Upper lobe of left lung (tissue), 6 donors: ENCODE data around the gene EPHA8. TPM values are rescaled to one million over a fixed set of nuclear protein-coding genes. Genes with fewer than 3 reads are reported as not detected.

Experiments
- ATAC-seq, 2 donors: fragments of 200-7000 bp; cut with Tn5 transposase; one replicate each; pipeline ENCODE4 v1.9.1; 2022; ENCODE audit warnings: mild to moderate bottlenecking in 2 of 2, moderate library complexity in 2 of 2; ENCODE audit not compliant: low FRiP score in 2 of 2
- DNase-seq, 2 donors: peaks; one replicate each; pipeline ENCODE4 v3.0.0-alpha.2; 2019 to 2020
- H3K27ac ChIP-seq, 4 donors: fragments of 200-600 bp; sonication (generic); one replicate each; pipeline ENCODE4 v1.5.1; 2016 to 2019
- H3K27me3 ChIP-seq, 4 donors: fragments of 200-600 bp; sonication (generic); one replicate each; pipeline ENCODE4 v1.5.1; 2017 to 2019
- H3K36me3 ChIP-seq, 4 donors: fragments of 200-600 bp; sonication (generic); one replicate each; pipeline ENCODE4 v1.5.1; 2016 to 2019
- H3K4me1 ChIP-seq, 4 donors: fragments of 200-600 bp; sonication (generic); one replicate each; pipeline ENCODE4 v1.5.1; 2018 to 2019
- H3K4me3 ChIP-seq, 4 donors: fragments of 200-600 bp; sonication (generic); one replicate each; pipeline ENCODE4 v1.5.1; 2017 to 2019; ENCODE audit warnings: mild to moderate bottlenecking in 2 of 4, moderate library complexity in 1 of 4
- H3K9me3 ChIP-seq, 4 donors: fragments of 200-600 bp; sonication (generic); one replicate each; pipeline ENCODE4 v1.5.1; 2018 to 2019
- EP300 ChIP-seq, 4 donors: sonication (generic); formaldehyde crosslinking; IDR thresholded peaks; one replicate each; pipeline ENCODE4 v1.5.1; 2017; ENCODE audit warnings: antibody characterized with exemption in 4 of 4, control low read depth in 2 of 4
- POLR2A ChIP-seq, 4 donors: fragments of 450-650 bp; IDR thresholded peaks; one replicate each; pipeline ENCODE4 v1.5.1; 2016 to 2017; ENCODE audit warnings: antibody characterized with exemption in 4 of 4, mild to moderate bottlenecking in 2 of 4
- POLR2AphosphoS5 ChIP-seq, 2 donors: sonication (generic); formaldehyde crosslinking; IDR thresholded peaks; one replicate each; pipeline ENCODE4 v1.5.1; 2017; ENCODE audit warnings: antibody characterized with exemption in 2 of 2
- WGBS, 2 donors: methylation state at CpG; one replicate each; pipeline ENCODE4 v1.1.5; 2017 to 2018; 5-methylcytosine and 5-hydroxymethylcytosine counted together
- total RNA-seq, 6 donors: library from RNA; depleted of rRNA in 4 of 6; stranded (reverse); fragments of >200 nt in 4 of 6; gene quantifications; one replicate each; pipeline versions ENCODE4 v1.1.0 to v1.2.1, GENCODE V29; 2016 to 2021
- TF ChIP-seq, protein P1 (sequence below), 6 experiments: fragments of 450-650 bp in 4 of 6; fragments of 200-600 bp in 2 of 6; sonication (generic) in 2 of 6; IDR thresholded peaks; one replicate each; pipeline ENCODE4 v1.5.1; 2016 to 2019; ENCODE audit warnings: antibody characterized with exemption in 6 of 6
- donor health status: DM: no; HTN: no; CAD: no; lungs with moderate emphysema.
- donor health status: DM: no; HTN: yes; CAD: no; lungs with severe emphysema.

Gene EPHA8
- total RNA-seq, 6 donors from 2014 or later = not detected

DNA sequence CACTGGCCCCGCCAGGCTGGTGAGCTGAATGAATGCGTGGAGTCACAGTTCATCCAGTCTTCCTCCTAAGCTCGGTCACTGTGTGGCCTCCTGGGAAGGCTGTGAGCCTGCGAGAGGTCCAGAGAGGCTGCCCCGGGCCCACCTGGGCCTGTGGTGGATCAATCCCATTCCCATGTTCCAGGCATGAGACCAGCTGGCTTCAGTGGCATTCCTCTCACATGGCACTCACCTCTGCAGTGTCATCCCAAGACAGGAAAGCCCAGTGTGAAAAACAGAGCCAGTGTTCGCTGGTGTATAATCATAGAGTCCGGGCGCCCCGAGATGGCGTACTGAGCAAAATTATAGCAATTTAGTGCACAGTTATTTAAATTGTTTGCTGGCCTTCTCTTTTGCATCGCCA, 37.6 kb upstream of the EPHA8 start:
- DNase-seq (no peak), ATAC-seq (no peak)
- H3K27ac ChIP-seq = no peak overlapping the region
- H3K9me3 ChIP-seq = no peaks in the 10 kb centered on the region
- H3K27me3 ChIP-seq = no peaks in the 10 kb centered on the region
- WGBS, 2 donors = 97 to 98% methylated on average over 8 to 11 of the region's 11 CpGs
- TF ChIP-seq EP300 (IDR thresholded peaks at IDR 0.05) (no peak), POLR2A (IDR thresholded peaks at IDR 0.05) (no peak), POLR2AphosphoS5 (IDR thresholded peaks at IDR 0.05) (no peak)
- TF ChIP-seq, protein P1, sequence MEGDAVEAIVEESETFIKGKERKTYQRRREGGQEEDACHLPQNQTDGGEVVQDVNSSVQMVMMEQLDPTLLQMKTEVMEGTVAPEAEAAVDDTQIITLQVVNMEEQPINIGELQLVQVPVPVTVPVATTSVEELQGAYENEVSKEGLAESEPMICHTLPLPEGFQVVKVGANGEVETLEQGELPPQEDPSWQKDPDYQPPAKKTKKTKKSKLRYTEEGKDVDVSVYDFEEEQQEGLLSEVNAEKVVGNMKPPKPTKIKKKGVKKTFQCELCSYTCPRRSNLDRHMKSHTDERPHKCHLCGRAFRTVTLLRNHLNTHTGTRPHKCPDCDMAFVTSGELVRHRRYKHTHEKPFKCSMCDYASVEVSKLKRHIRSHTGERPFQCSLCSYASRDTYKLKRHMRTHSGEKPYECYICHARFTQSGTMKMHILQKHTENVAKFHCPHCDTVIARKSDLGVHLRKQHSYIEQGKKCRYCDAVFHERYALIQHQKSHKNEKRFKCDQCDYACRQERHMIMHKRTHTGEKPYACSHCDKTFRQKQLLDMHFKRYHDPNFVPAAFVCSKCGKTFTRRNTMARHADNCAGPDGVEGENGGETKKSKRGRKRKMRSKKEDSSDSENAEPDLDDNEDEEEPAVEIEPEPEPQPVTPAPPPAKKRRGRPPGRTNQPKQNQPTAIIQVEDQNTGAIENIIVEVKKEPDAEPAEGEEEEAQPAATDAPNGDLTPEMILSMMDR (IDR thresholded peaks at IDR 0.05) = no peak
- H3K4me3 ChIP-seq = no peak overlapping the region
- no peaks in the 10 kb centered on the region for H3K4me1 ChIP-seq
- H3K36me3 ChIP-seq = peaks cover 11 to 86% (median 67%) of the 10 kb centered on the region in 4 donors

DNA sequence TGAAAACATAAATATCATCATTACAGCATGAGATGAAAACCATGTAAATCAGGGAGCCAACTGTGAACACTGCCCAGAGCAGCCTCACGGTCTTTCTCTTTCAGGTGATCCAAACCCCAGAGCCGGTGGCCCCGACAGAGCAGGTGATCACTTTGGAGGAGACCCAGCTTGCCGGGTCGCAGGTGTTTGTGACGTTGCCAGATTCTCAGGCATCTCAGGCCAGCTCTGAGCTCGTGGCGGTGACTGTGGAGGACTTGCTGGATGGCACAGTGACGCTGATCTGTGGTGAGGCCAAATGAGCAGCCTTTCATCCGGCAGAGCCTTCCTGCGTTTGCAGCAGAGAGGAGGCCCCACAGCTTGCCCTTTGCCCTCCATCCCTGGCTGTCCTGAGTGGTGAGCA, 37.2 kb upstream of the EPHA8 start:
- H3K4me3 ChIP-seq = no peak overlapping the region
- TF ChIP-seq POLR2A (IDR thresholded peaks at IDR 0.05) (no peak), POLR2AphosphoS5 (IDR thresholded peaks at IDR 0.05) (no peak), EP300 (IDR thresholded peaks at IDR 0.05) (no peak)
- TF ChIP-seq, protein P1 (IDR thresholded peaks at IDR 0.05) = no peak
- 88 to 92% methylated on average over 9 to 11 of the region's 11 CpGs for WGBS, 2 donors
- H3K27me3 ChIP-seq = no peaks in the 10 kb centered on the region
- no peaks in the 10 kb centered on the region for H3K9me3 ChIP-seq
- H3K27ac ChIP-seq = no peak overlapping the region
- ATAC-seq (no peak), DNase-seq (no peak)
- peaks cover 6 to 82% (median 63%) of the 10 kb centered on the region in 4 donors for H3K36me3 ChIP-seq
- no peaks in the 10 kb centered on the region for H3K4me1 ChIP-seq

GRCh38 chr1:22526677-22527076, 36.6 kb upstream of the EPHA8 start:
- H3K36me3 ChIP-seq = peaks cover 3 to 76% (median 57%) of the 10 kb centered on the region in 4 donors

GRCh38 chr1:22527122-22527521, 36.2 kb upstream of the EPHA8 start:
- Histone ChIP-seq H3K9me3 (no peaks in the 10 kb centered on the region), H3K4me1 (no peaks in the 10 kb centered on the region), H3K27me3 (no peaks in the 10 kb centered on the region), H3K36me3 (peaks cover 0 to 72% (median 53%) of the 10 kb centered on the region in 4 donors), H3K4me3 (no peak overlapping the region), H3K27ac (no peak overlapping the region)
- WGBS, 2 donors = 93 to 97% methylated on average over 5 to 7 of the region's 7 CpGs
- TF ChIP-seq, protein P1 (IDR thresholded peaks at IDR 0.05) = no peak
- TF ChIP-seq EP300 (IDR thresholded peaks at IDR 0.05) (no peak), POLR2A (IDR thresholded peaks at IDR 0.05) (no peak), POLR2AphosphoS5 (IDR thresholded peaks at IDR 0.05) (no peak)
- DNase-seq (no peak), ATAC-seq (no peak)

More at GRCh38 chr1:22526677-22527076, 36.6 kb upstream of the EPHA8 start:
- Histone ChIP-seq H3K27ac (no peak overlapping the region), H3K4me1 (no peaks in the 10 kb centered on the region), H3K9me3 (no peaks in the 10 kb centered on the region), H3K4me3 (no peak overlapping the region), H3K27me3 (no peaks in the 10 kb centered on the region)
- WGBS, 2 donors = 92 to 94% methylated on average over 2 to 5 of the region's 5 CpGs
- DNase-seq (no peak), ATAC-seq (no peak)
- TF ChIP-seq, protein P1 (IDR thresholded peaks at IDR 0.05) = no peak
- TF ChIP-seq POLR2AphosphoS5 (IDR thresholded peaks at IDR 0.05) (no peak), EP300 (IDR thresholded peaks at IDR 0.05) (no peak), POLR2A (IDR thresholded peaks at IDR 0.05) (no peak)

DNA sequence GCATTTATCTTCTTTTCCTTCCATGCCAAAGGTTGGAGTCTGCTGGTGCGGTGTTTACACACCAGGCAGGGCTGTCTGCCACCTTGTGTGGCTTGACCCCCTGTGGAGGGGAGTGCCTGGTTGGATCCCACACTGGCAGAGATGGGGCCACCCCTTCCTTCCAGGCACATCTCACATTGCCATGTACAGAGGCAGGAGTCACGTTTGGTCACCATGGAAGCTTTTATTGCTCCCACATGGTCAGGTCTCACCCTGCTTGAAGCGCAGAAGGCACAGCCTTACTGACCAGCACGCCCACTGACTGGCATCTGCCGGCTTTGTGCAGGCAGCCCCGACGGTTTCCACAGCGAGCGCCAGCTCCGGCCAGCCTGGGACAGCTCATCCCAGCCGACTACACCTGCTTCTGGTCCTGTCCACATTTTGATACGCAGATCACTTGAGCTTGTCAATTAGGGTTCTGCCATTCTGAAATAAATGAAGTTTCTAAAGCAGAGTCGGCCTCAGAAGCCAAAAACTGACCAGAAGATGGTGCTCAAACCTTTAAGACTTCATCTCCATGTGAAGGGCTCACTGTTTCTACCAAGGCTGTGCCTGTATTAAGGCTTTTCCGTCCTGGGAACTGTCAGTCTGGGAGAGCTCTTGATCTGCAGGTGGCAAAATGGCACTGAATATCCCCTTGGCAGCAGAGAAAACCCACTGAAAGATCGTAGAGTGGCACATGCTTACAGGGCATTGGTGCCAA, 35.6 kb upstream of the EPHA8 start:
- Histone ChIP-seq H3K36me3 (peaks cover 0 to 66% (median 48%) of the 10 kb centered on the region in 4 donors), H3K9me3 (no peaks in the 10 kb centered on the region), H3K4me3 (no peak overlapping the region), H3K27ac (no peak overlapping the region), H3K27me3 (no peaks in the 10 kb centered on the region), H3K4me1 (no peaks in the 10 kb centered on the region)
- 90 to 91% methylated on average over 9 to 15 of the region's 15 CpGs for WGBS, 2 donors
- no peak for ATAC-seq
- no peak for DNase-seq
- TF ChIP-seq POLR2A (IDR thresholded peaks at IDR 0.05) (no peak), POLR2AphosphoS5 (IDR thresholded peaks at IDR 0.05) (no peak), EP300 (IDR thresholded peaks at IDR 0.05) (no peak)
- TF ChIP-seq, protein P1 (IDR thresholded peaks at IDR 0.05) = no peak
